Glomerular endothelial cell (primary cell): ENCODE results near the gene SPRY4. TPM values are rescaled to one million over a fixed set of nuclear protein-coding genes. Genes with fewer than 3 reads are reported as not detected.
"Not testable (repeated sequence)": the region's sequence is repeated elsewhere in the genome, so short reads cannot be mapped to it uniquely, and the experiment has no call there.

Experiments used
- DNase-seq: peaks from one replicate; pipeline ENCODE4 v3.0.0-alpha.2; 2011; ENCODE audit warnings: low read depth, low spot score; ENCODE audit errors: extremely low read depth
- total RNA-seq: library from RNA; depleted of rRNA; stranded (reverse); fragments of >200 nt; gene quantifications from 2 replicates; pipeline ENCODE4 v1.2.3, GENCODE V29; 2015

SPRY4 gene
- total RNA-seq, 1 donor from 2014 or later, result 69.1 TPM

- DNase-seq, result no peak
Observed at GRCh38 chr5:142316051-142316450, 8.8 kb downstream of the SPRY4 start.

- DNase-seq, result no peak
Observed at GRCh38 chr5:142315096-142315900, 9.5 kb downstream of the SPRY4 start.

- DNase-seq, result no peak
Observed at GRCh38 chr5:142314606-142315005, 10.2 kb downstream of the SPRY4 start.

GRCh38 chr5:142314109-142314508 is 10.7 kb downstream of the SPRY4 start:
- DNase-seq, result no peak

GRCh38 chr5:142313682-142314081 is 11.1 kb downstream of the SPRY4 start:
- DNase-seq, result no peak

- no peak for DNase-seq
Observed at GRCh38 chr5:142313275-142313674, 11.5 kb downstream of the SPRY4 start.

- no peak for DNase-seq
Observed at GRCh38 chr5:142312399-142312798, 12.4 kb downstream of the SPRY4 start.

GRCh38 chr5:142311725-142312124 is 13.1 kb downstream of the SPRY4 start:
- no peak for DNase-seq

- no peak for DNase-seq
Observed at GRCh38 chr5:142310803-142311202, 14.0 kb downstream of the SPRY4 start.

- no peak for DNase-seq
Observed at GRCh38 chr5:142309747-142310318, 15.0 kb downstream of the SPRY4 start.

- DNase-seq, result no peak
Observed at GRCh38 chr5:142308358-142308757, 16.5 kb downstream of the SPRY4 start.

GRCh38 chr5:142307146-142307890 is 17.5 kb downstream of the SPRY4 start:
- DNase-seq, result no peak

- no peak for DNase-seq
Observed at GRCh38 chr5:142306077-142306502, 18.7 kb downstream of the SPRY4 start.

GRCh38 chr5:142305211-142305610 is 19.6 kb downstream of the SPRY4 start:
- no peak for DNase-seq

GRCh38 chr5:142304013-142304701 is 20.7 kb downstream of the SPRY4 start:
- DNase-seq, result no peak

- DNase-seq, result no peak
Observed at GRCh38 chr5:142303565-142303964, 21.3 kb downstream of the SPRY4 start.

GRCh38 chr5:142301540-142301939 is 23.3 kb downstream of the SPRY4 start:
- DNase-seq, result no peak

- DNase-seq, result no peak
Observed at GRCh38 chr5:142300677-142301076, 24.1 kb downstream of the SPRY4 start.

- no peak for DNase-seq
Observed at GRCh38 chr5:142298789-142299188, 26.0 kb downstream of the SPRY4 start.

- not testable (repeated sequence) for DNase-seq
Observed at GRCh38 chr5:142297786-142298185, 27.0 kb downstream of the SPRY4 start.

GRCh38 chr5:142296914-142297417 is 27.9 kb downstream of the SPRY4 start:
- peak; percentile 99 for DNase-seq
